ENCODE results near the gene C1orf232. TPM values are rescaled to one million over a fixed set of nuclear protein-coding genes. Genes with fewer than 3 reads are reported as not detected.
A peak's percentile ranks its signal among the peaks of the same experiment; 100 is the strongest.

Gene C1orf232
- total and polyA plus RNA-seq, 9 of the 15 experiments (the other 6 are each of a cell fraction or from before 2014, with no cell fraction given): not detected

GRCh38 chr1:26164036-26164860 lies 4.5 kb downstream of the C1orf232 start (continued):
- peak; percentile 86 for TF ChIP-seq ZNF592 (IDR thresholded peaks at IDR 0.05)
- TF ChIP-seq IRF9 (tag; IDR thresholded peaks at IDR 0.05): no peak
- peak; percentile 45; the same call in 1 of the 2 replicates for TF ChIP-seq ZBTB17 (CRISPR knock-in tag; IDR thresholded peaks at IDR 0.05)
- TF ChIP-seq ZBTB1 (CRISPR knock-in tag; IDR thresholded peaks at IDR 0.05; ENCODE audit: borderline replicate concordance, low read depth): 0 out of 2 replicates have a peak, but pooled peaks have one; percentile 78
- TF ChIP-seq MAFG (tag; conservative IDR thresholded peaks at IDR 0.05): no peak
- no peak for TF ChIP-seq ZNF512 (tag; IDR thresholded peaks at IDR 0.05)
- peak; percentile 53 for TF ChIP-seq CHD4 (IDR thresholded peaks at IDR 0.05; ENCODE audit: insufficient read depth, insufficient replicate concordance, low read depth, low read length, poor library complexity, severe bottlenecking)
- TF ChIP-seq ZBTB9 (CRISPR knock-in tag; IDR thresholded peaks at IDR 0.05): peak; percentile 78; the same call in 1 of the 2 replicates
- TF ChIP-seq MTA1 (IDR thresholded peaks at IDR 0.05; ENCODE audit: borderline replicate concordance): no peak
- TF ChIP-seq CCNT2 (IDR thresholded peaks at IDR 0.05; ENCODE audit: borderline replicate concordance, extremely low read depth, insufficient read length, low read depth, low read length): peak; percentile 65
- no peak for TF ChIP-seq ARID2 (IDR thresholded peaks at IDR 0.05)
- TF ChIP-seq SIN3A (IDR thresholded peaks at IDR 0.05; ENCODE audit: borderline replicate concordance in 2 of 2, control insufficient read depth in 1 of 2, low read depth in 2 of 2, low read length in 2 of 2): no peak
- peak; percentile 83 for TF ChIP-seq SMAD4 (CRISPR knock-in tag; conservative IDR thresholded peaks at IDR 0.05)
- TF ChIP-seq TFAP4 (CRISPR knock-in tag; IDR thresholded peaks at IDR 0.05; ENCODE audit: borderline replicate concordance): peak; percentile 54; the same call in 1 of the 2 replicates
